Measurements from ENCODE around the gene CTNNBIP1. TPM values are rescaled to one million over a fixed set of nuclear protein-coding genes. Genes with fewer than 3 reads are reported as not detected.

Gene CTNNBIP1
- polyA plus RNA-seq, 1 donor (not counting 4 experiments of a cell fraction or from before 2014, with no cell fraction given), result 92.3 TPM

DNA sequence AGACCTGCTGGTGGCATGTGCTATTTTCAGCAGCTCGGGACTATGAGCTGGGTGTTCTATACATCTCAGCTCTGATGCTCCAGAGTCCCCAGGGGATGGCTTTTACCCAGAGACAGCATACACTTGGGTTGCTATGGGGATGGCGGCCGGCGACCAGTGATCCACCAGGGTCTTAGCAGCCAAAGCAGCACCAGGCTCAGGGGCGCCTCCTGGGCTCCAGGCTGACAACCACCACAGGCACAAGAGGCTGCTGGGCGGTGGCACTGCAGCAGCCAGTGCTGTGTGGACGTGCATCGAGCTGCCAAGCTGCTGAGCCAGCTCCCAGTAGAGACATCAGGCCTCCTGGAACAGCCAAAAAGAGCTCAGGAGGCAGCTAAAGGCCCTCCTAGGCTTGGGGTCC, 48.7 kb downstream of the CTNNBIP1 start:
- no peaks in the 10 kb centered on the region for H4K20me1 ChIP-seq (ENCODE audit: control insufficient read depth, extremely low read depth, insufficient read depth, low read length)
- FAIRE-seq (no peak), DNase-seq (ENCODE audit: low read depth, low spot score) (no peak)
- no peak overlapping the region for H3K4me2 ChIP-seq (ENCODE audit: control insufficient read depth, extremely low read depth, insufficient read depth, low read depth, low read length)
- H3K27ac ChIP-seq (ENCODE audit: control insufficient read depth, insufficient read depth, low read length), result no peak overlapping the region
- H3K9me1 ChIP-seq (ENCODE audit: control insufficient read depth, extremely low read depth, insufficient read depth, low read length), result no peaks in the 10 kb centered on the region
- TF ChIP-seq EZH2 (IDR thresholded peaks at IDR 0.05; ENCODE audit: low read length), result no peak
- TF ChIP-seq, protein P1, sequence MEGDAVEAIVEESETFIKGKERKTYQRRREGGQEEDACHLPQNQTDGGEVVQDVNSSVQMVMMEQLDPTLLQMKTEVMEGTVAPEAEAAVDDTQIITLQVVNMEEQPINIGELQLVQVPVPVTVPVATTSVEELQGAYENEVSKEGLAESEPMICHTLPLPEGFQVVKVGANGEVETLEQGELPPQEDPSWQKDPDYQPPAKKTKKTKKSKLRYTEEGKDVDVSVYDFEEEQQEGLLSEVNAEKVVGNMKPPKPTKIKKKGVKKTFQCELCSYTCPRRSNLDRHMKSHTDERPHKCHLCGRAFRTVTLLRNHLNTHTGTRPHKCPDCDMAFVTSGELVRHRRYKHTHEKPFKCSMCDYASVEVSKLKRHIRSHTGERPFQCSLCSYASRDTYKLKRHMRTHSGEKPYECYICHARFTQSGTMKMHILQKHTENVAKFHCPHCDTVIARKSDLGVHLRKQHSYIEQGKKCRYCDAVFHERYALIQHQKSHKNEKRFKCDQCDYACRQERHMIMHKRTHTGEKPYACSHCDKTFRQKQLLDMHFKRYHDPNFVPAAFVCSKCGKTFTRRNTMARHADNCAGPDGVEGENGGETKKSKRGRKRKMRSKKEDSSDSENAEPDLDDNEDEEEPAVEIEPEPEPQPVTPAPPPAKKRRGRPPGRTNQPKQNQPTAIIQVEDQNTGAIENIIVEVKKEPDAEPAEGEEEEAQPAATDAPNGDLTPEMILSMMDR (optimal IDR thresholded peaks at IDR 0.05 in 1 of 3, IDR thresholded peaks at IDR 0.05 in 1 of 3, conservative IDR thresholded peaks at IDR 0.05 in 1 of 3; ENCODE audit: extremely low read depth in 1 of 3, insufficient read depth in 2 of 3, low read length in 3 of 3), result no peak
- H2AFZ ChIP-seq (ENCODE audit: control insufficient read depth, low read length), result no peak overlapping the region
- no peak overlapping the region for H3K4me3 ChIP-seq (ENCODE audit: control insufficient read depth in 2 of 3, extremely low read depth in 1 of 3, insufficient read depth in 2 of 3, low read depth in 1 of 3, low read length in 3 of 3)
- H3K9ac ChIP-seq (ENCODE audit: control insufficient read depth, extremely low read depth, insufficient read depth, low read length), result no peak overlapping the region
- no peaks in the 10 kb centered on the region for H3K4me1 ChIP-seq (ENCODE audit: control insufficient read depth, extremely low read depth, insufficient read depth, low read length)
- no peaks in the 10 kb centered on the region for H3K79me2 ChIP-seq (ENCODE audit: control insufficient read depth, insufficient read depth, low read length)
- no peaks in the 10 kb centered on the region for H3K9me3 ChIP-seq (ENCODE audit: control insufficient read depth, low read depth, low read length)
- dilution Hi-C loops (cut with MboI; ENCODE audit: extremely low pct_ligation_motif_present, low sequenced_read_pairs), result no loop called here
- no peaks in the 10 kb centered on the region for H3K27me3 ChIP-seq (ENCODE audit: control insufficient read depth, extremely low read depth, insufficient read depth, low read length)
- peaks cover 19 to 25% of the 10 kb centered on the region in 2 experiments for H3K36me3 ChIP-seq (ENCODE audit: control insufficient read depth in 2 of 2, extremely low read depth in 1 of 2, insufficient read depth in 2 of 2, low read length in 2 of 2)

GRCh38 chr1:9860887-9861286, 49.2 kb downstream of the CTNNBIP1 start:
- Histone ChIP-seq H3K9me3 (ENCODE audit: control insufficient read depth, low read depth, low read length) (no peaks in the 10 kb centered on the region), H3K27me3 (ENCODE audit: control insufficient read depth, extremely low read depth, insufficient read depth, low read length) (no peaks in the 10 kb centered on the region), H2AFZ (ENCODE audit: control insufficient read depth, low read length) (no peak overlapping the region), H3K36me3 (ENCODE audit: control insufficient read depth in 2 of 2, extremely low read depth in 1 of 2, insufficient read depth in 2 of 2, low read length in 2 of 2) (peaks cover 16 to 22% of the 10 kb centered on the region in 2 experiments), H3K79me2 (ENCODE audit: control insufficient read depth, insufficient read depth, low read length) (no peaks in the 10 kb centered on the region), H3K27ac (ENCODE audit: control insufficient read depth, insufficient read depth, low read length) (no peak overlapping the region), H3K9me1 (ENCODE audit: control insufficient read depth, extremely low read depth, insufficient read depth, low read length) (no peaks in the 10 kb centered on the region), H4K20me1 (ENCODE audit: control insufficient read depth, extremely low read depth, insufficient read depth, low read length) (no peaks in the 10 kb centered on the region), H3K4me2 (ENCODE audit: control insufficient read depth, extremely low read depth, insufficient read depth, low read depth, low read length) (no peak overlapping the region), H3K4me1 (ENCODE audit: control insufficient read depth, extremely low read depth, insufficient read depth, low read length) (no peaks in the 10 kb centered on the region), H3K4me3 (ENCODE audit: control insufficient read depth in 2 of 3, extremely low read depth in 1 of 3, insufficient read depth in 2 of 3, low read depth in 1 of 3, low read length in 3 of 3) (no peak overlapping the region), H3K9ac (ENCODE audit: control insufficient read depth, extremely low read depth, insufficient read depth, low read length) (no peak overlapping the region)
- no peak for TF ChIP-seq EZH2 (IDR thresholded peaks at IDR 0.05; ENCODE audit: low read length)
- TF ChIP-seq, protein P1 (optimal IDR thresholded peaks at IDR 0.05 in 1 of 3, IDR thresholded peaks at IDR 0.05 in 1 of 3, conservative IDR thresholded peaks at IDR 0.05 in 1 of 3; ENCODE audit: extremely low read depth in 1 of 3, insufficient read depth in 2 of 3, low read length in 3 of 3), result no peak
- FAIRE-seq (no peak), DNase-seq (ENCODE audit: low read depth, low spot score) (no peak)
- dilution Hi-C loops (cut with MboI; ENCODE audit: extremely low pct_ligation_motif_present, low sequenced_read_pairs), result no loop called here

Measured in keratinocyte (primary cell).